Measurements from ENCODE around the gene UNK. TPM values are rescaled to one million over a fixed set of nuclear protein-coding genes. Genes with fewer than 3 reads are reported as not detected.

UNK gene
- total RNA-seq, 1 experiment from 2014 or later: 35.4 TPM

DNA sequence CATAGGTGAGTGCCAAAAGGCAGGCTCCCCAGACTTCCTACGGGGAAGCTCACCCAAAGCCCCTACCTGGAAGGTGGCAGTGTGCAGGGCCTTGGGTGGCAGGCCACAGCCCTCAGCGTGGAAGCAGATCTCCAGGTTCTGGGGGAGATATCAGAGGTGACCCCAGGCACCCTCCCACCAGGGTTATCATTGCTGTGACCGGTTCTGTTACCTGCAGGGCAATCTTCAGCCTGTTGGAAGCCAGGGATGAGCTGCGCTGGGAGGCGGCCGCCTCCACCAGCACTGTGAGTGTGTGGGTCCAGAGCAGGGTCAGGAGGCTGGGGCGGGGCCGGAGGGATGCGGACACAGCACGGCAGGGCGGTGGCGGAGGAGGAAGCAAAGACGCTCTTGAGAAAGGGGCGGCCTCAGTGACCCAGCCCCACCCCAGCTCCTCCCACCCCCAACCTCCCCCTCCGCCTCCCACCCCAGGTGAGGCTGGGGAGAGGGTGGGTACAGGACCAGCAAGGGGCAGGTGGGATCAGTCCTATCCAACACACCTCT is 46.5 kb downstream of the UNK start (continued):
- no peak for TF ChIP-seq ZNF532 (CRISPR knock-in tag; IDR thresholded peaks at IDR 0.05; ENCODE audit: borderline replicate concordance)

DNA sequence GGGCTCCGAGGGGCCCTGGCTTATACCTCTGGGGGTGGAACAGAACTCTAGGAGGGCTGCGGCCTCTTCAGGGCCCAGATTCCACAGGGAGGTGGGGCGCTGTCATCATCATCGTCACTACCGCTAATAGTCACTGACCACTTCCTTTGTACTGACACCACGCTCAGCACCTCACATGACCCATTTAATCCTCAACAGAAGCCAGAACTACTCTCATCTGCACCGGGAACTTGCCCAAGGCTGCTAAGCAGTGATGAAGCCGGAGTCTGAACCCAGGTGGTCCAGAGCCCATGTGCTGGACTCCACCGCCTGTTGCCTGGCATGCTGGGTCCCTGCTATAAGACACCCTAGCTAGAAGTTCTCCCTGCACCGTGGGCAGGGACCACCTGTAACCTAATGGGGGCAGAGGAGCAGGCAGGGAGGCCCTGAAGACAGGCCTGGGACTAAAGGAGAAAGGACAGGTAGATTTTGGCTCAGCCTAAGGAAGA is 47.6 kb downstream of the UNK start:
- ChIA-PET CTCF (interaction anchor here (0.6 to 6.6 kb wide), 15 partner anchors 14 to 199 kb away, joined by 3 to 76 read pairs (median 4); partner anchors contain the start of genes GALK1, SMIM5, UNC13D and WBP2), POLR2A (interaction anchor here (0.6 to 1.1 kb wide), 2 partner anchors 23 to 36 kb away, joined by 3 to 7 read pairs; partner anchors contain the start of gene WBP2)
- H3K36me3 Mint-ChIP-seq: no peaks in the 10 kb centered on the region
- TF ChIP-seq IRF2 (CRISPR knock-in tag; IDR thresholded peaks at IDR 0.05; ENCODE audit: borderline replicate concordance, low read depth) (no peak), TP53 (CRISPR knock-in tag; IDR thresholded peaks at IDR 0.05) (0 out of 2 replicates have a peak, but pooled peaks have one; percentile 28)
- no peaks in the 10 kb centered on the region for H3K9me3 Mint-ChIP-seq
- H3K27me3 Mint-ChIP-seq (ENCODE audit: low read depth): no peaks in the 10 kb centered on the region
- DNase-seq (ENCODE audit: low spot score) (no peak), ATAC-seq (no peak)
- H3K4me1 Mint-ChIP-seq: peaks cover 38% of the 10 kb centered on the region
- H3K4me3 Mint-ChIP-seq: peak overlapping the region; percentile 66
- peak overlapping the region; percentile 75 for H3K27ac Mint-ChIP-seq

- ChIA-PET CTCF (interaction anchor here (0.6 to 6.6 kb wide), 17 partner anchors 14 to 199 kb away, joined by 3 to 76 read pairs (median 4); partner anchors contain the start of genes GALK1, SMIM5, UNC13D and WBP2), POLR2A (interaction anchor here (0.6 to 1.1 kb wide), 3 partner anchors 22 to 85 kb away, joined by 3 to 8 read pairs (median 7); partner anchors contain the start of gene WBP2)
- no peaks in the 10 kb centered on the region for H3K36me3 Mint-ChIP-seq
- H3K4me3 Mint-ChIP-seq: peak overlapping the region; percentile 66
- peaks cover 37% of the 10 kb centered on the region for H3K4me1 Mint-ChIP-seq
- DNase-seq (ENCODE audit: low spot score) (peak; percentile 77), ATAC-seq (peak; percentile 65)
- no peaks in the 10 kb centered on the region for H3K27me3 Mint-ChIP-seq (ENCODE audit: low read depth)
- TF ChIP-seq ZNF263 (CRISPR knock-in tag; IDR thresholded peaks at IDR 0.05; ENCODE audit: low read depth): peak; percentile 45; the same call in 1 of the 2 replicates
- TF ChIP-seq ZNF121 (CRISPR knock-in tag; IDR thresholded peaks at IDR 0.05): peak; percentile 92
- 0 out of 2 replicates have a peak, but pooled peaks have one; percentile 37 for TF ChIP-seq TP53 (CRISPR knock-in tag; IDR thresholded peaks at IDR 0.05)
- no peak for TF ChIP-seq EMX1 (CRISPR knock-in tag; IDR thresholded peaks at IDR 0.05)
- H3K27ac Mint-ChIP-seq: peak overlapping the region; percentile 96
- no peaks in the 10 kb centered on the region for H3K9me3 Mint-ChIP-seq
These were observed 48.2 kb downstream of the UNK start for GRCh38 chr17:75832652-75833400.

GRCh38 chr17:75834279-75834920 is 49.8 kb downstream of the UNK start:
- Mint-ChIP-seq H3K27ac (no peak overlapping the region), H3K9me3 (no peaks in the 10 kb centered on the region), H3K27me3 (ENCODE audit: low read depth) (no peaks in the 10 kb centered on the region), H3K4me3 (no peak overlapping the region), H3K36me3 (no peaks in the 10 kb centered on the region), H3K4me1 (peaks cover 30% of the 10 kb centered on the region)
- no peak for DNase-seq (ENCODE audit: low spot score)
- POLR2A ChIA-PET: no interaction called here
- CTCF ChIA-PET: interaction anchor here (1.0 to 6.6 kb wide), 5 partner anchors 12 to 201 kb away, joined by 3 to 76 read pairs (median 4); partner anchors contain the start of genes SMIM5, UNC13D and WBP2
- ATAC-seq: no peak
- no peak for TF ChIP-seq NR1H2 (CRISPR knock-in tag; IDR thresholded peaks at IDR 0.05)
- no peak for TF ChIP-seq ZNF671 (CRISPR knock-in tag; IDR thresholded peaks at IDR 0.05)
- TF ChIP-seq ZNF396 (CRISPR knock-in tag; IDR thresholded peaks at IDR 0.05; ENCODE audit: borderline replicate concordance): no peak
- TF ChIP-seq E2F5 (CRISPR knock-in tag; IDR thresholded peaks at IDR 0.05): no peak
- TF ChIP-seq NFYB (CRISPR knock-in tag; conservative IDR thresholded peaks at IDR 0.05; ENCODE audit: low read depth): no peak
- no peak for TF ChIP-seq ELF4 (CRISPR knock-in tag; IDR thresholded peaks at IDR 0.05; ENCODE audit: low read depth)
- TF ChIP-seq ZNF512 (CRISPR knock-in tag; IDR thresholded peaks at IDR 0.05; ENCODE audit: borderline replicate concordance): no peak
- TF ChIP-seq CTCF (IDR thresholded peaks at IDR 0.05): no peak

Data from WTC11 (cell line).